ENCODE measurements around the gene ITPK1.

The ITPK1 gene

GRCh38 chr14:93039649-93040315, 75.9 kb downstream of the ITPK1 start:
- H3K9me3 ChIP-seq (ENCODE audit: control insufficient read depth, low read length): no peaks in the 10 kb centered on the region
- H3K4me3 ChIP-seq (ENCODE audit: insufficient read depth, low read depth, low read length, poor library complexity, severe bottlenecking): no peak overlapping the region
- DNase-seq: no peak
- no peaks in the 10 kb centered on the region for H3K36me3 ChIP-seq (ENCODE audit: control insufficient read depth, insufficient read depth, low read length)
- no peak overlapping the region for H3K27ac ChIP-seq (ENCODE audit: insufficient read depth, low read length, poor library complexity, severe bottlenecking)
- no peaks in the 10 kb centered on the region for H3K27me3 ChIP-seq (replicated peaks; ENCODE audit: control insufficient read depth, insufficient read depth, low read length, poor library complexity, severe bottlenecking)
- H3K4me1 ChIP-seq (ENCODE audit: control insufficient read depth, insufficient read depth, low read length, poor library complexity, severe bottlenecking): peaks cover 2% of the 10 kb centered on the region

- H3K36me3 ChIP-seq (ENCODE audit: control insufficient read depth, insufficient read depth, low read length): no peaks in the 10 kb centered on the region
- H3K27ac ChIP-seq (ENCODE audit: insufficient read depth, low read length, poor library complexity, severe bottlenecking): no peak overlapping the region
- DNase-seq: no peak
- H3K4me1 ChIP-seq (ENCODE audit: control insufficient read depth, insufficient read depth, low read length, poor library complexity, severe bottlenecking): peaks cover 19% of the 10 kb centered on the region
- H3K27me3 ChIP-seq (replicated peaks; ENCODE audit: control insufficient read depth, insufficient read depth, low read length, poor library complexity, severe bottlenecking): no peaks in the 10 kb centered on the region
- no peaks in the 10 kb centered on the region for H3K9me3 ChIP-seq (ENCODE audit: control insufficient read depth, low read length)
- no peak overlapping the region for H3K4me3 ChIP-seq (ENCODE audit: insufficient read depth, low read depth, low read length, poor library complexity, severe bottlenecking)
Observed at GRCh38 chr14:93037351-93037750, 78.4 kb downstream of the ITPK1 start.

- no peak overlapping the region for H3K27ac ChIP-seq (ENCODE audit: insufficient read depth, low read length, poor library complexity, severe bottlenecking)
- H3K36me3 ChIP-seq (ENCODE audit: control insufficient read depth, insufficient read depth, low read length): no peaks in the 10 kb centered on the region
- no peaks in the 10 kb centered on the region for H3K9me3 ChIP-seq (ENCODE audit: control insufficient read depth, low read length)
- no peak overlapping the region for H3K4me3 ChIP-seq (ENCODE audit: insufficient read depth, low read depth, low read length, poor library complexity, severe bottlenecking)
- no peaks in the 10 kb centered on the region for H3K27me3 ChIP-seq (replicated peaks; ENCODE audit: control insufficient read depth, insufficient read depth, low read length, poor library complexity, severe bottlenecking)
- no peak for DNase-seq
- H3K4me1 ChIP-seq (ENCODE audit: control insufficient read depth, insufficient read depth, low read length, poor library complexity, severe bottlenecking): peaks cover 19% of the 10 kb centered on the region
Observed at GRCh38 chr14:93036652-93037345, 78.9 kb downstream of the ITPK1 start.

GRCh38 chr14:93035917-93036651, 79.6 kb downstream of the ITPK1 start:
- Histone ChIP-seq H3K27ac (ENCODE audit: insufficient read depth, low read length, poor library complexity, severe bottlenecking) (no peak overlapping the region), H3K4me1 (ENCODE audit: control insufficient read depth, insufficient read depth, low read length, poor library complexity, severe bottlenecking) (peaks cover 19% of the 10 kb centered on the region), H3K27me3 (replicated peaks; ENCODE audit: control insufficient read depth, insufficient read depth, low read length, poor library complexity, severe bottlenecking) (no peaks in the 10 kb centered on the region), H3K4me3 (ENCODE audit: insufficient read depth, low read depth, low read length, poor library complexity, severe bottlenecking) (no peak overlapping the region), H3K9me3 (ENCODE audit: control insufficient read depth, low read length) (no peaks in the 10 kb centered on the region), H3K36me3 (ENCODE audit: control insufficient read depth, insufficient read depth, low read length) (no peaks in the 10 kb centered on the region)
- DNase-seq: no peak

GRCh38 chr14:93035585-93035916, 80.2 kb downstream of the ITPK1 start:
- no peak overlapping the region for H3K27ac ChIP-seq (ENCODE audit: insufficient read depth, low read length, poor library complexity, severe bottlenecking)
- H3K9me3 ChIP-seq (ENCODE audit: control insufficient read depth, low read length): no peaks in the 10 kb centered on the region
- H3K36me3 ChIP-seq (ENCODE audit: control insufficient read depth, insufficient read depth, low read length): no peaks in the 10 kb centered on the region
- no peak overlapping the region for H3K4me3 ChIP-seq (ENCODE audit: insufficient read depth, low read depth, low read length, poor library complexity, severe bottlenecking)
- no peak for DNase-seq
- peaks cover 19% of the 10 kb centered on the region for H3K4me1 ChIP-seq (ENCODE audit: control insufficient read depth, insufficient read depth, low read length, poor library complexity, severe bottlenecking)
- no peaks in the 10 kb centered on the region for H3K27me3 ChIP-seq (replicated peaks; ENCODE audit: control insufficient read depth, insufficient read depth, low read length, poor library complexity, severe bottlenecking)

GRCh38 chr14:93034671-93034994, 81.1 kb downstream of the ITPK1 start:
- Histone ChIP-seq H3K36me3 (ENCODE audit: control insufficient read depth, insufficient read depth, low read length) (no peaks in the 10 kb centered on the region), H3K27ac (ENCODE audit: insufficient read depth, low read length, poor library complexity, severe bottlenecking) (no peak overlapping the region), H3K4me3 (ENCODE audit: insufficient read depth, low read depth, low read length, poor library complexity, severe bottlenecking) (no peak overlapping the region), H3K9me3 (ENCODE audit: control insufficient read depth, low read length) (no peaks in the 10 kb centered on the region), H3K27me3 (replicated peaks; ENCODE audit: control insufficient read depth, insufficient read depth, low read length, poor library complexity, severe bottlenecking) (no peaks in the 10 kb centered on the region), H3K4me1 (ENCODE audit: control insufficient read depth, insufficient read depth, low read length, poor library complexity, severe bottlenecking) (peaks cover 19% of the 10 kb centered on the region)
- no peak for DNase-seq

GRCh38 chr14:93033983-93034670, 81.6 kb downstream of the ITPK1 start:
- H3K4me1 ChIP-seq (ENCODE audit: control insufficient read depth, insufficient read depth, low read length, poor library complexity, severe bottlenecking): peaks cover 19% of the 10 kb centered on the region
- no peak overlapping the region for H3K4me3 ChIP-seq (ENCODE audit: insufficient read depth, low read depth, low read length, poor library complexity, severe bottlenecking)
- no peak for DNase-seq

GRCh38 chr14:93033084-93033982, 82.4 kb downstream of the ITPK1 start:
- Histone ChIP-seq H3K27me3 (replicated peaks; ENCODE audit: control insufficient read depth, insufficient read depth, low read length, poor library complexity, severe bottlenecking) (no peaks in the 10 kb centered on the region), H3K27ac (ENCODE audit: insufficient read depth, low read length, poor library complexity, severe bottlenecking) (no peak overlapping the region), H3K4me3 (ENCODE audit: insufficient read depth, low read depth, low read length, poor library complexity, severe bottlenecking) (no peak overlapping the region), H3K4me1 (ENCODE audit: control insufficient read depth, insufficient read depth, low read length, poor library complexity, severe bottlenecking) (peaks cover 19% of the 10 kb centered on the region), H3K9me3 (ENCODE audit: control insufficient read depth, low read length) (no peaks in the 10 kb centered on the region), H3K36me3 (ENCODE audit: control insufficient read depth, insufficient read depth, low read length) (no peaks in the 10 kb centered on the region)
- no peak for DNase-seq

More at GRCh38 chr14:93033983-93034670, 81.6 kb downstream of the ITPK1 start:
- Histone ChIP-seq H3K27ac (ENCODE audit: insufficient read depth, low read length, poor library complexity, severe bottlenecking) (no peak overlapping the region), H3K9me3 (ENCODE audit: control insufficient read depth, low read length) (no peaks in the 10 kb centered on the region), H3K36me3 (ENCODE audit: control insufficient read depth, insufficient read depth, low read length) (no peaks in the 10 kb centered on the region), H3K27me3 (replicated peaks; ENCODE audit: control insufficient read depth, insufficient read depth, low read length, poor library complexity, severe bottlenecking) (no peaks in the 10 kb centered on the region)

- H3K4me3 ChIP-seq (ENCODE audit: insufficient read depth, low read depth, low read length, poor library complexity, severe bottlenecking): no peak overlapping the region
- DNase-seq: no peak
- no peak overlapping the region for H3K27ac ChIP-seq (ENCODE audit: insufficient read depth, low read length, poor library complexity, severe bottlenecking)
- no peaks in the 10 kb centered on the region for H3K9me3 ChIP-seq (ENCODE audit: control insufficient read depth, low read length)
- peaks cover 19% of the 10 kb centered on the region for H3K4me1 ChIP-seq (ENCODE audit: control insufficient read depth, insufficient read depth, low read length, poor library complexity, severe bottlenecking)
- no peaks in the 10 kb centered on the region for H3K36me3 ChIP-seq (ENCODE audit: control insufficient read depth, insufficient read depth, low read length)
- no peaks in the 10 kb centered on the region for H3K27me3 ChIP-seq (replicated peaks; ENCODE audit: control insufficient read depth, insufficient read depth, low read length, poor library complexity, severe bottlenecking)
Observed at GRCh38 chr14:93032421-93032936, 83.2 kb downstream of the ITPK1 start.

Measured in effector memory CD4-positive, alpha-beta T cell (primary cell).